Neural cell (in vitro differentiated cells): ENCODE measurements around the gene TRPM5. TPM values are rescaled to one million over a fixed set of nuclear protein-coding genes. Genes with fewer than 3 reads are reported as not detected.

ENCODE experiments used
- H2AFZ ChIP-seq: fragments of 200-600, 300-800 bp; sonication (generic), shearing (Covaris generic); 2 replicates; pipeline ENCODE4 v1.6.0; 2014; ENCODE audit warnings: low read depth, mild to moderate bottlenecking, antibody characterized with exemption, low read length, moderate library complexity
- H3F3A ChIP-seq: fragments of 200-600 bp; shearing (Covaris generic); 2 replicates; pipeline ENCODE4 v1.6.1; 2016; ENCODE audit warnings: mild to moderate bottlenecking, moderate library complexity, mixed read lengths, antibody characterized with exemption, low read length; ENCODE audit not compliant: insufficient read depth, poor library complexity, severe bottlenecking
- H3K27ac ChIP-seq: fragments of 200-600, 300-800 bp; sonication (generic), shearing (Covaris generic); 2 replicates; pipeline ENCODE4 v1.5.1; 2014; ENCODE audit warnings: mild to moderate bottlenecking, low read length, moderate library complexity
- H3K27me3 ChIP-seq: fragments of 300-800, 200-600 bp; sonication (generic), shearing (Covaris generic); 2 replicates; pipeline ENCODE4 v1.6.0; 2014; ENCODE audit warnings: mild to moderate bottlenecking, low read depth, low read length, moderate library complexity; ENCODE audit not compliant: insufficient read depth
- H3K36me3 ChIP-seq: fragments of 300-800, 200-600 bp; sonication (generic), shearing (Covaris generic); 2 replicates; pipeline ENCODE4 v1.5.1; 2014; ENCODE audit warnings: mild to moderate bottlenecking, antibody characterized with exemption, low read length, moderate library complexity; ENCODE audit not compliant: insufficient read depth
- H3K4me2 ChIP-seq: fragments of 300-800, 200-600 bp; sonication (generic), shearing (Covaris generic); 2 replicates; pipeline ENCODE4 v1.6.0; 2014; ENCODE audit warnings: mild to moderate bottlenecking, low read length
- H3K4me3 ChIP-seq: fragments of 300-800, 200-600 bp; sonication (generic), shearing (Covaris generic); 2 replicates; pipeline ENCODE4 v1.5.1; 2014; ENCODE audit warnings: mild to moderate bottlenecking, low read length, moderate library complexity
- H3K79me2 ChIP-seq: fragments of 200-600 bp; shearing (Covaris generic); replicated peaks from 2 replicates; pipeline ENCODE4 v1.6.0; 2014; ENCODE audit warnings: mild to moderate bottlenecking, low read length, moderate library complexity; ENCODE audit not compliant: insufficient read depth
- H3K9ac ChIP-seq: fragments of 300-800, 200-600 bp; sonication (generic), shearing (Covaris generic); 2 replicates; pipeline ENCODE4 v1.6.1; 2016; ENCODE audit warnings: mild to moderate bottlenecking, low read length, mixed read lengths
- H3K9me2 ChIP-seq: fragments of 200-600 bp; shearing (Covaris generic); 2 replicates; pipeline ENCODE4 v1.6.1; 2016; ENCODE audit warnings: mild to moderate bottlenecking, low read length, mixed read lengths; ENCODE audit not compliant: insufficient read depth
- H3K9me3 ChIP-seq: fragments of 200-600, 300-800 bp; sonication (generic), shearing (Covaris generic); 2 replicates; pipeline ENCODE4 v1.6.1; 2016; ENCODE audit warnings: mild to moderate bottlenecking, mixed run types, low read length, moderate library complexity, mixed read lengths
- H4K20me1 ChIP-seq: fragments of 200-600 bp; shearing (Covaris generic); 2 replicates; pipeline ENCODE4 v1.6.1; 2016; ENCODE audit warnings: mild to moderate bottlenecking, mixed run types; ENCODE audit not compliant: insufficient read depth
- CTCF ChIP-seq: fragments of 450-650 bp; IDR thresholded peaks from 2 replicates; pipeline ENCODE4 v1.5.1; 2014; ENCODE audit warnings: antibody characterized with exemption, mild to moderate bottlenecking, moderate library complexity; ENCODE audit not compliant: poor library complexity, severe bottlenecking
- EP300 ChIP-seq: fragments of 450-650 bp; conservative IDR thresholded peaks from 2 replicates; pipeline ENCODE4 v1.6.1; 2014; ENCODE audit warnings: antibody characterized with exemption, mild to moderate bottlenecking, moderate library complexity; ENCODE audit not compliant: poor library complexity, severe bottlenecking
- EZH2 ChIP-seq: fragments of 200-600, 300-800 bp; shearing (Covaris generic), sonication (generic); IDR thresholded peaks from 2 replicates; pipeline ENCODE4 v1.6.1; 2014; ENCODE audit warnings: antibody characterized with exemption, low read length, borderline replicate concordance, mild to moderate bottlenecking; ENCODE audit not compliant: insufficient read depth, poor library complexity, severe bottlenecking
- MXI1 ChIP-seq: fragments of 450-650 bp; conservative IDR thresholded peaks from 2 replicates; pipeline ENCODE4 v1.6.1; 2014; ENCODE audit warnings: antibody characterized with exemption, mild to moderate bottlenecking; ENCODE audit not compliant: poor library complexity, severe bottlenecking
- POLR2AphosphoS5 ChIP-seq: IDR thresholded peaks from 2 replicates; pipeline ENCODE4 v1.6.1; 2012
- RAD21 ChIP-seq: fragments of 450-650 bp; conservative IDR thresholded peaks from 2 replicates; pipeline ENCODE4 v1.6.1; 2014; ENCODE audit warnings: antibody characterized with exemption, mild to moderate bottlenecking, moderate library complexity
- SMC3 ChIP-seq: fragments of 450-650 bp; conservative IDR thresholded peaks from 2 replicates; pipeline ENCODE4 v1.6.1; 2014; ENCODE audit warnings: antibody characterized with exemption, mild to moderate bottlenecking, moderate library complexity; ENCODE audit not compliant: poor library complexity
- TAF1 ChIP-seq: IDR thresholded peaks from 2 replicates; pipeline ENCODE4 v1.6.1; 2012; ENCODE audit warnings: low read depth
- polyA plus RNA-seq: library from polyadenylated mRNA; depleted of rRNA; stranded (reverse); fragments of >200 nt; gene quantifications from 2 replicates; pipeline ENCODE4 v1.2.3, GENCODE V29; 2014
- TF ChIP-seq, protein P1 (sequence below): IDR thresholded peaks from 2 replicates; pipeline ENCODE4 v1.6.1; 2012; ENCODE audit warnings: borderline replicate concordance

The TRPM5 gene
- polyA plus RNA-seq, 1 donor from 2014 or later, result not detected

DNA sequence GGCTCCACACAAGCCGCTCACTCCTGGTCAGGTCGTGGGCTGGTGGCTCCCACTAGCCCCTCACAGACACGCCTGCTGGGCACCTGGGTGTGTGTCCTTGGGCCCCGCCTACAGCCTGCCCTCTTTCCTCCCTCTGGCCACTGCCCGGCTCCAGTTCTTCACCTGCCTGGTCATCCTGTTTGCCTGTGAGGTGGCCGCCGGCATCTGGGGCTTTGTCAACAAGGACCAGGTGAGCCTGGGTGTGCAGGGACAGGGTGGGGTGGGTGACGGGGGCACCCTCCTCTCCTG, 49.6 kb downstream of the TRPM5 start:
- no peaks in the 10 kb centered on the region for H3K9me3 ChIP-seq
- H3K4me3 ChIP-seq, result no peak overlapping the region
- no peak for TF ChIP-seq TAF1
- TF ChIP-seq EP300, result no peak
- no peak for TF ChIP-seq CTCF
- no peak for TF ChIP-seq MXI1
- no peak for TF ChIP-seq POLR2AphosphoS5
- no peak for TF ChIP-seq SMC3
- TF ChIP-seq EZH2, result no peak
- TF ChIP-seq RAD21, result no peak
- TF ChIP-seq, protein P1, sequence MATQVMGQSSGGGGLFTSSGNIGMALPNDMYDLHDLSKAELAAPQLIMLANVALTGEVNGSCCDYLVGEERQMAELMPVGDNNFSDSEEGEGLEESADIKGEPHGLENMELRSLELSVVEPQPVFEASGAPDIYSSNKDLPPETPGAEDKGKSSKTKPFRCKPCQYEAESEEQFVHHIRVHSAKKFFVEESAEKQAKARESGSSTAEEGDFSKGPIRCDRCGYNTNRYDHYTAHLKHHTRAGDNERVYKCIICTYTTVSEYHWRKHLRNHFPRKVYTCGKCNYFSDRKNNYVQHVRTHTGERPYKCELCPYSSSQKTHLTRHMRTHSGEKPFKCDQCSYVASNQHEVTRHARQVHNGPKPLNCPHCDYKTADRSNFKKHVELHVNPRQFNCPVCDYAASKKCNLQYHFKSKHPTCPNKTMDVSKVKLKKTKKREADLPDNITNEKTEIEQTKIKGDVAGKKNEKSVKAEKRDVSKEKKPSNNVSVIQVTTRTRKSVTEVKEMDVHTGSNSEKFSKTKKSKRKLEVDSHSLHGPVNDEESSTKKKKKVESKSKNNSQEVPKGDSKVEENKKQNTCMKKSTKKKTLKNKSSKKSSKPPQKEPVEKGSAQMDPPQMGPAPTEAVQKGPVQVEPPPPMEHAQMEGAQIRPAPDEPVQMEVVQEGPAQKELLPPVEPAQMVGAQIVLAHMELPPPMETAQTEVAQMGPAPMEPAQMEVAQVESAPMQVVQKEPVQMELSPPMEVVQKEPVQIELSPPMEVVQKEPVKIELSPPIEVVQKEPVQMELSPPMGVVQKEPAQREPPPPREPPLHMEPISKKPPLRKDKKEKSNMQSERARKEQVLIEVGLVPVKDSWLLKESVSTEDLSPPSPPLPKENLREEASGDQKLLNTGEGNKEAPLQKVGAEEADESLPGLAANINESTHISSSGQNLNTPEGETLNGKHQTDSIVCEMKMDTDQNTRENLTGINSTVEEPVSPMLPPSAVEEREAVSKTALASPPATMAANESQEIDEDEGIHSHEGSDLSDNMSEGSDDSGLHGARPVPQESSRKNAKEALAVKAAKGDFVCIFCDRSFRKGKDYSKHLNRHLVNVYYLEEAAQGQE, result no peak
- no peak overlapping the region for H3K4me2 ChIP-seq
- H3K27ac ChIP-seq, result no peak overlapping the region
- H3K79me2 ChIP-seq, result no peaks in the 10 kb centered on the region
- no peaks in the 10 kb centered on the region for H3F3A ChIP-seq
- no peak overlapping the region for H2AFZ ChIP-seq
- H3K9me2 ChIP-seq, result no peaks in the 10 kb centered on the region
- H4K20me1 ChIP-seq, result no peaks in the 10 kb centered on the region
- no peaks in the 10 kb centered on the region for H3K36me3 ChIP-seq
- H3K9ac ChIP-seq, result no peak overlapping the region
- H3K27me3 ChIP-seq, result no peaks in the 10 kb centered on the region

Other genes starting within 250 kb of the TRPM5 start
- gene ASCL2, start 173.9 kb downstream of the TRPM5 start, polyA plus RNA-seq, result not detected in 2 replicates
- not detected in 2 replicates for gene C11orf21, start 142.6 kb downstream of the TRPM5 start, polyA plus RNA-seq
- not detected in 2 replicates for gene TSPAN32, start 142.5 kb downstream of the TRPM5 start, polyA plus RNA-seq
- gene CD81, start 67.2 kb downstream of the TRPM5 start, polyA plus RNA-seq, result 96.2 and 97.8 TPM in 2 replicates
- gene TSSC4, start 43.8 kb downstream of the TRPM5 start, polyA plus RNA-seq, result 54.3 and 62.2 TPM in 2 replicates
- gene KCNQ1, start 494 bp upstream of the TRPM5 start, polyA plus RNA-seq, result not detected in 2 replicates